NB4 (cell line): Measurements from ENCODE around the gene INMT.

ENCODE experiments used
- DNase-seq: peaks from one replicate; pipeline ENCODE4 v3.0.0; 2010; ENCODE audit warnings: low read depth
- H3K4me3 ChIP-seq: one replicate; pipeline ENCODE4 v1.5.1; 2011; ENCODE audit warnings: mild to moderate bottlenecking, low read depth, low read length, moderate library complexity
- CTCF ChIP-seq: IDR thresholded peaks from one replicate; pipeline ENCODE4 v1.5.1; 2012; ENCODE audit warnings: low read depth, low read length
- MYC ChIP-seq: IDR thresholded peaks from 2 replicates; pipeline ENCODE4 v1.6.1; 2011; ENCODE audit warnings: low read depth, low read length
- POLR2A ChIP-seq: IDR thresholded peaks from 2 replicates; pipeline ENCODE4 v1.6.1; 2011; ENCODE audit warnings: mild to moderate bottlenecking; ENCODE audit not compliant: insufficient read length; ENCODE audit errors: extremely low read depth
- TF ChIP-seq, protein P1 (sequence below): IDR thresholded peaks from 2 replicates; pipeline ENCODE4 v1.6.1; 2011; ENCODE audit warnings: low read depth, low read length

The INMT gene

DNA sequence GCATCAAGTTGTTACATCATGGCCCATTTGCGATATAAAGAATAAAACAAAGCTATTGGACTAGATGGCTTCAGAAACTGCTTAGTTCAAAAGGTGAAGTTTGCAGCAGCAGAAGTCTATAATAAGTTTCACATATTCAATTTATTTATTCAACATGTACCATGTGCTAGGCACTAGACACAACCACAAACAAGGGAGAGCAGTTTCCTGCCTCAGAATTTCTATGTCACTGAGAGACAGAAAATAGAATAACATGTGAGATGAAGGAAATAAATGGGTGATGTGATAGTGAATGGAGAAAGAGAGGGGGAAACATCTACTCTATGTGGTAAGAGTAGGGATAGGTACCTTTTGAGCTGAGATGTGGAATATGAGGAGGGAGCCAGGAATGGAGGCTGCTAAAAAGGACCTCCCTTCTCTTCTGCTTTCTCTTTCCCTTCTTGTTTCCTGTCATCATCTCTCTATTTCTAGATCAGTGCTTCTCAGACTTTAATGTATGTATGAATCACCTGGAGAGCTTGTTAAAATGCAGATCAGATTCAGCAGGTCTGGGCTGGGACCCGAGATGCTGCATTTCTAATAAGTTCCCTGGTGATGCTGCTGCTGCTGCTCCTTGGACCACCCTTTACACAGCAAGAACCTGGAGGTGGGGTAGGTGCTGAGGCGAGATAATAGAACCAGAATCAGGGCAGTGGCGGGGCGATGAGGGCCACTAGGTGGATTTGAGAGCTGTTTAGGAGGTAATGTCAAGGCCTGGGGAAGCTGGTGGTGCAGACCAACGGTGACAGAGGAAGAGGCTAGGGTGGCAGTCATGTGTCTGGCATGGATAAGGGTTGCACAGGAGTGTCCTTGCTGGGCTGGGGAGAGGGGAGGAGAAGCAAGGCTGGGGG, 13.7 kb upstream of the INMT start:
- no peak overlapping the region for H3K4me3 ChIP-seq
- no peak for DNase-seq
- TF ChIP-seq CTCF: no peak
- no peak for TF ChIP-seq POLR2A
- TF ChIP-seq, protein P1, sequence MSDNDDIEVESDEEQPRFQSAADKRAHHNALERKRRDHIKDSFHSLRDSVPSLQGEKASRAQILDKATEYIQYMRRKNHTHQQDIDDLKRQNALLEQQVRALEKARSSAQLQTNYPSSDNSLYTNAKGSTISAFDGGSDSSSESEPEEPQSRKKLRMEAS: no peak
- no peak for TF ChIP-seq MYC

GRCh38 chr7:30739691-30740090, 12.2 kb upstream of the INMT start:
- DNase-seq: no peak
- no peak for TF ChIP-seq MYC
- TF ChIP-seq, protein P1: no peak
- H3K4me3 ChIP-seq: no peak overlapping the region

DNA sequence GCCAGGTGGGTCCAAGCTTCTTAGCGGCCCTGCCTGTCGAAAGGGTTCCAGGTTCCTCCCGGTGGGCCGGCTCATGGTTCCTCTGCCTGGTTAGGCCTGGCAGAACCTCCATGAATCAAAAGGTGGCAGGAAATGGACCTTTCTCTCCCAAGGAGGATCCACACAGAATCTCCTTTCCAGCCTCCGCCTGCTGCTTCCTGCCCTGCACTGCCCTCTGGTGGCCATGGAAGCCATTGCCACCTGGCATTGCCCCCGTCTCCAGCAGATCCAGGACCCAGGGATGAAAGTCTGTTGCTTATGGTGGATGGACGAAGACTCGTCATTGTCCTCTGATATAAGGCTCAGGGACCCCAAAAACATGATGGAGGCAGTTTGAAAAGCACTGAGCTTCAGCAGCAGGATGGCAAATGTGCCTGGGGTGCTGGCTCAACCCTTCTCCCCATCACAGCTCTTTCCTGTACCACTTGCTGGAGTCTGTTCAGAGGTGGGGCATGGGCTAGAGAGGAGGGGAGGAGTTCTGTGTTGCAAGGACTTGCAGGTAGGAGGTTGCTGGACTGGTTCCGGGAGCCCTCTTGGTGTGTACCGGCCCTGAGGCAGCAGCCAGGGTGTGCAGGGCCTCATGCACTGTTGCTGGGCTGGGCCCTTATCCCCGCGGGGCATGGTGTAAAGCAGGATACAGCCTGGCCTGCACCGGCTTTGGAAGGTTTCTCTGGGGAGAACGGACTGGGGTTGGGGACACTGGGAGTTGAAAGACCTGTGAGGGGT, 11.3 kb upstream of the INMT start:
- no peak overlapping the region for H3K4me3 ChIP-seq
- no peak for TF ChIP-seq POLR2A
- TF ChIP-seq, protein P1: peak; percentile 93
- TF ChIP-seq CTCF: peak; percentile 99
- peak; percentile 62 for TF ChIP-seq MYC
- DNase-seq: peak; percentile 73

DNA sequence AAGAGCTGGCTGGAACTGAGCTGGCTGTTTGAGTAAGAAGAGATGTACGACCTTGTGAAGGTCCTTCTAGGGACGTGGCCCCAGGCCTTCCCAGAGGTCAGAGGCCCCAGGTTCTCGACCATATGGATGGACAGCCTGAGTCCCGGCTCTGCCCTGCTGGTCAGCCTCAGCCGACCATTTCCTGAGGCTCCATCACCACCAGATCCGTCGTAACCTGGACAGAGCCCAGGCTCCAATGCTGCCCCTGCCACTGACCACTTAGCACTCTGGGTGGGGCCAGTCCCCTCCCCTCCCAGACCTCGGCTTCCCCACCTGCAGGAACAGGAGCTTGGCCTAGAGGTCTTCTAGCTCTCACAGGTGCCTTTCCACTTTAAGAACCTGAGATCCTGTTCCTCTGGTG, 10.6 kb upstream of the INMT start:
- no peak overlapping the region for H3K4me3 ChIP-seq
- no peak for DNase-seq
- TF ChIP-seq, protein P1: no peak
- TF ChIP-seq POLR2A (no peak), CTCF (no peak), MYC (no peak)

DNA sequence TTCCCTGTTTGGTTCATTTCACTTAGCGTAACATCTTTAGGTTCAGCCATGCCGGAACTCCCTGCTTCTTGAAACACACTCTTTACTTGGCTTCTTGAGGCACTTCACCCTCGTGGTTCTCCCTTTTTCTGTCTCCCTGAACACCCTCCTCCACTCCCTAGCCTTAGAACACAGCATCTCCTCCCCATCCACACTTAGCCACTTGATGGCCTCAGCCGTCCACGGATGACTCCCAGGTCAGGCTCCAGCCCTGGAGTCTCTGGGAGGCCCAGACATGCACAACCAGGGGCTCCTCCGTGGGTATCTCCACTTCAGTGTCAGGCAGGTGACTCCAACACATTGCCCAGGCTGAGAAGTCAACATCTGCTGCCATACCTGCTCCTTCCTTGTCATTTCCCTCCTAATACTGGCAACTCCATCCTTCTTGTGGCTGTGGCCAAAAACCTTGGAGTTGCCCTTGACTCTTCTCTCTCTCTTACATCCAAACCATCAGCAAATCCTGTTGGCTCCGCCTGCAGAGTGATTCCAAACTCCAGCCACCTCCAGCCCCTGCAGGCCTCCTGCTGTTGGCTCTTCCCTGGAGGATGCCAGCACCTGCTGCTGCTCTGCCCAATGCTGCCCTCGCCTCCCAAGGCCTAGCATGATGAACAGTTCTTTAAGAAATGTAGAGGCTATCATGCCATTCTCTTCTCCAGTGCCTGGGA, 8.4 kb upstream of the INMT start:
- H3K4me3 ChIP-seq: no peak overlapping the region
- TF ChIP-seq MYC (no peak), POLR2A (no peak), CTCF (no peak)
- TF ChIP-seq, protein P1: no peak
- DNase-seq: peak; percentile 40

DNA sequence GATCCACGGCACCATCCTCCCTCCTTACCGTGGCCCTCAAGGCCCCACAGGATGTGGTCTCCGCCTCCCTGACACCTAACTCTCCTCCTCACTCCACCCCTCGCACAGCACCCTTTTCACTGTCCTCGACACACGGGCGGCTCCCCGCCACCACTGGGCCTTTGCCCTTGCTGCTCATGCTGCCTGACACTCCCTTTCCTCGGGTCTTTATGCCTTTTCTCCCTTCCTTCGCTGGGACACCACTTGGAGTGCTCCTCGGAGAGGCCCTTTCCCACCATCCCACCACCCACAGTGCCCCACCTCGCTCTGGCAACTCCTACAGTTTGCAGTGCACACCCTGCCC, 7.9 kb upstream of the INMT start:
- no peak for DNase-seq
- TF ChIP-seq CTCF (no peak), MYC (no peak), POLR2A (no peak)
- TF ChIP-seq, protein P1: no peak
- no peak overlapping the region for H3K4me3 ChIP-seq
